ENCODE results near the gene MOB3B. TPM values are rescaled to one million over a fixed set of nuclear protein-coding genes. Genes with fewer than 3 reads are reported as not detected.
A peak's percentile ranks its signal among the peaks of the same experiment; 100 is the strongest.

MOB3B gene
- total RNA-seq, 1 donor from 2014 or later, result 14.0 TPM

GRCh38 chr9:27336829-27337228 is 192.8 kb downstream of the MOB3B start:
- no peak overlapping the region for H3K4me2 ChIP-seq
- H3K27me3 ChIP-seq, result no peaks in the 10 kb centered on the region
- peaks cover 38% of the 10 kb centered on the region for H3F3A ChIP-seq (ENCODE audit: low read depth)
- H3K79me2 ChIP-seq (ENCODE audit: low read depth), result peaks cover 5% of the 10 kb centered on the region
- H3K36me3 ChIP-seq, result no peaks in the 10 kb centered on the region
- no peaks in the 10 kb centered on the region for H3K9me3 ChIP-seq (ENCODE audit: low read depth)
- H3K9ac ChIP-seq, result no peak overlapping the region
- H4K20me1 ChIP-seq (ENCODE audit: low read depth), result no peaks in the 10 kb centered on the region
- H3K36me3 Mint-ChIP-seq, result peaks cover 3% of the 10 kb centered on the region
- no peak overlapping the region for H2AFZ ChIP-seq (replicated peaks)
- H3K4me3 ChIP-seq, result no peak overlapping the region
- no peak overlapping the region for H3K27ac Mint-ChIP-seq
- H3K4me3 Mint-ChIP-seq, result no peak overlapping the region
- H3K4me1 ChIP-seq, result peaks cover 56% of the 10 kb centered on the region
- DNase-seq (ENCODE audit: low spot score), result no peak
- peaks cover 44% of the 10 kb centered on the region for H3K4me1 Mint-ChIP-seq
- no peaks in the 10 kb centered on the region for H3K27me3 Mint-ChIP-seq (ENCODE audit: insufficient read depth, low read depth)
- H3K27ac ChIP-seq, result no peak overlapping the region
- peaks cover 3% of the 10 kb centered on the region for H3K9me3 Mint-ChIP-seq
- TF ChIP-seq CTCF (IDR thresholded peaks at IDR 0.05) (no peak), EZH2phosphoT487 (IDR thresholded peaks at IDR 0.05) (no peak), EZH2 (IDR thresholded peaks at IDR 0.05) (no peak)

GRCh38 chr9:27336126-27336525 is 193.5 kb downstream of the MOB3B start:
- H3K36me3 Mint-ChIP-seq, result no peaks in the 10 kb centered on the region
- no peaks in the 10 kb centered on the region for H3K9me3 ChIP-seq (ENCODE audit: low read depth)
- no peaks in the 10 kb centered on the region for H3K36me3 ChIP-seq
- peaks cover 5% of the 10 kb centered on the region for H3K79me2 ChIP-seq (ENCODE audit: low read depth)
- peaks cover 50% of the 10 kb centered on the region for H3K4me1 ChIP-seq
- H3K27me3 ChIP-seq, result no peaks in the 10 kb centered on the region
- H3F3A ChIP-seq (ENCODE audit: low read depth), result peaks cover 31% of the 10 kb centered on the region
- peak overlapping the region; percentile 16 for H3K4me2 ChIP-seq
- no peak overlapping the region for H3K27ac Mint-ChIP-seq
- no peak overlapping the region for H2AFZ ChIP-seq (replicated peaks)
- H3K4me1 Mint-ChIP-seq, result peaks cover 37% of the 10 kb centered on the region
- H3K4me3 ChIP-seq, result no peak overlapping the region
- no peaks in the 10 kb centered on the region for H3K9me3 Mint-ChIP-seq
- no peaks in the 10 kb centered on the region for H4K20me1 ChIP-seq (ENCODE audit: low read depth)
- TF ChIP-seq CTCF (IDR thresholded peaks at IDR 0.05), result no peak
- TF ChIP-seq EZH2phosphoT487 (IDR thresholded peaks at IDR 0.05), result no peak
- no peak for TF ChIP-seq EZH2 (IDR thresholded peaks at IDR 0.05)
- no peak overlapping the region for H3K9ac ChIP-seq
- no peak for DNase-seq (ENCODE audit: low spot score)
- no peak overlapping the region for H3K4me3 Mint-ChIP-seq
- peak overlapping the region; percentile 63 for H3K27ac ChIP-seq
- H3K27me3 Mint-ChIP-seq (ENCODE audit: insufficient read depth, low read depth), result peaks cover 3% of the 10 kb centered on the region

GRCh38 chr9:27335075-27335474 is 194.5 kb downstream of the MOB3B start:
- no peak overlapping the region for H3K27ac Mint-ChIP-seq
- Histone ChIP-seq H3K4me2 (no peak overlapping the region), H3K4me3 (no peak overlapping the region), H3K36me3 (no peaks in the 10 kb centered on the region), H3K9me3 (ENCODE audit: low read depth) (no peaks in the 10 kb centered on the region), H3K4me1 (peaks cover 40% of the 10 kb centered on the region), H3K9ac (no peak overlapping the region), H3F3A (ENCODE audit: low read depth) (peaks cover 21% of the 10 kb centered on the region), H4K20me1 (ENCODE audit: low read depth) (no peaks in the 10 kb centered on the region), H3K27ac (no peak overlapping the region), H3K27me3 (no peaks in the 10 kb centered on the region), H2AFZ (replicated peaks) (no peak overlapping the region), H3K79me2 (ENCODE audit: low read depth) (peaks cover 5% of the 10 kb centered on the region)
- peaks cover 27% of the 10 kb centered on the region for H3K4me1 Mint-ChIP-seq
- no peaks in the 10 kb centered on the region for H3K36me3 Mint-ChIP-seq
- no peak overlapping the region for H3K4me3 Mint-ChIP-seq
- no peaks in the 10 kb centered on the region for H3K9me3 Mint-ChIP-seq
- no peak for DNase-seq (ENCODE audit: low spot score)
- H3K27me3 Mint-ChIP-seq (ENCODE audit: insufficient read depth, low read depth), result peaks cover 3% of the 10 kb centered on the region
- TF ChIP-seq EZH2phosphoT487 (IDR thresholded peaks at IDR 0.05), result no peak
- no peak for TF ChIP-seq CTCF (IDR thresholded peaks at IDR 0.05)
- no peak for TF ChIP-seq EZH2 (IDR thresholded peaks at IDR 0.05)
